Islet of Langerhans (tissue), 1 donor: ENCODE measurements around the gene LDLRAD4.

Experiments used
- FAIRE-seq: peaks from one replicate; lab custom pipeline; 2011; peaks lifted over from hg19 to GRCh38; lab: Jason Lieb, UNC

Gene LDLRAD4

DNA sequence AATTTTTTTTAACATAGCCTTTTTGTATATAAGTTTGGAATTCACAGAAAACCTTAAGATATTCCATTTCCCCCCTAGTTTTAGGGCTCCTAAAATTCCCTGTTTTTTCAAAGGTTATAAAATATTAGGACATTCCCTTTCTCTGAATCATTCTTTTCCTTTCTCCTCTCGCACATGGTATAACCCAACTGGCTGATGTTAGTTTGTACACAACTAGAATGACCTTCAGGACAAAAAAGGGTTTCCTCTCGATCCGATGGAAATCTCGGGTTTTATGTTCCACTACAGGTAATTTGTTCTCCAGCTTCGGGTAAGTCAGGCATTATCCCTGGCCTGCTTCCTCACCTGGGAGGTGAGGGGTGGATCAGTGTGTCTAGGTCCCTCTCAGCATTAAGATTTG, 215.1 kb downstream of the LDLRAD4 start:
- FAIRE-seq, result no peak

DNA sequence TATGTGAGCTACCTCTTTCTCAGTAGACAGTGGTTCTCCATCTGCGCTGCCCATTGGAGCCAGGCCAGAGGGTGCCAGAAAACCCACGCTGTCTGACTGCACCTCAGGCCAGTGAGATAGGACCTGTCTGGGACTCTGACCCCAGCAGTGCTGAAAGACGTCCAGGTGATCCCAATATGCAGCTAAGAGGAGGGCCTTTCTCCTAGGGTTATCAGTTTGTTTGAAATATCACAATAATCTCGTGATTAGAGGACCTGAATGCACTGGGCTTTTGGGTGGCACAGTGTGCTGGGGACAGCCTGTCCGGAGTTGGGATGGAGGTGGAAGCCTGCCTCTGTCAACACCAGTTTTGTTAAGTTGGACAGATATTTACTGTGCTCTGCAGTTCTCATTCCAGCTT, 216.3 kb downstream of the LDLRAD4 start:
- no peak for FAIRE-seq

DNA sequence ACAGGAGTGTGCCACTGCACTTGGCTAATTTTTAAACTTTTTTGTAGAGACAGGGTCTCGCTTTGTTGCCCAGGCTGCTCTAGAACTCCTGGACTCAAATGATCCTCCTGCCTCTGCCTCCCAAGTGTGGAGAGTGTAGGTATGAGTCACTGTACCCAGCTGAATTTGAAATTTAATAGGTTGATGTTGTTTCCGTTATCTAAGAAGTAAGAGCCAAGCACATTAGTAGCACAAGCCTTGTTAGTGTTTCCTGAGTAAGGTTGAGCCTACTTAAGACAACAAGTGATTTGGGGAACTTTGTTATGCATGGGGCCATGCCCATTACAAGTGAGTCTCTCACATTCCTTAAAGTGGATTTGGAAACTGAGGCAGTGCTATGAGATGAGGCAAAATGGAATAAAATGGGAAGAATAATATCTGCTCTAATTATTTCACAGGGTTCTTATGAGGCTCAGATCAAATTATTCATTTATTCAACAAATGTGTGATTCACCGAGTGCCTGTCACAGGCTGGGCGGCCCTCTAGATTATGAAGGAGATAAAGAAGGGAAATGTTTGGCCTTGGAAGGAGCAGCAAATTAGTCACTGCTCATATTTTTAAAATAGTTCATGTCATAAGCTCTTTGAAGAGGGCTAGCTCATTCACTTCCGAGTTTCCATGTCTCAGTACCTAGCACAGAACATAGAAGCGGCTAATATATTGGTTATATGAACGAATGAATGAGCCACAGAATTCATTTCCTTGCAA, 217.2 kb downstream of the LDLRAD4 start:
- FAIRE-seq, result no peak

DNA sequence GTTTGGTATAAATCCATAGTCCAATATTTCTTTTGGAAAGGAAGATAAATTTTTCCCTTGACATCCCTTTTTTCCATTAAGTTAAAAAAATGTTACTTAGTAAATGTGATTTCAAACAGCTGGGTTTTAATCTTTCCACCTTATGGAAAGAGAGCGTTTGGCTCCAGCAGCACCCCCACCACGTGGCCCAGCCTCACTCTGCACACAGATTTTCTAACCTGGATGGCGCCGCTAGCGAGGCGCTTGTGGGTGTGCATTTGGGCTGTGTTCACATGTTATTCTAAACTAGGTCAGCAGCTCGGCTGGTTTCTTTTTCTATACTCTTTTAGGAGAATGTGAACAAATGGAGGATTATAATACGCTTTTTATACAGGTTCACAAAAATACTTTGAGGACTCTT, 218.0 kb downstream of the LDLRAD4 start:
- no peak for FAIRE-seq

DNA sequence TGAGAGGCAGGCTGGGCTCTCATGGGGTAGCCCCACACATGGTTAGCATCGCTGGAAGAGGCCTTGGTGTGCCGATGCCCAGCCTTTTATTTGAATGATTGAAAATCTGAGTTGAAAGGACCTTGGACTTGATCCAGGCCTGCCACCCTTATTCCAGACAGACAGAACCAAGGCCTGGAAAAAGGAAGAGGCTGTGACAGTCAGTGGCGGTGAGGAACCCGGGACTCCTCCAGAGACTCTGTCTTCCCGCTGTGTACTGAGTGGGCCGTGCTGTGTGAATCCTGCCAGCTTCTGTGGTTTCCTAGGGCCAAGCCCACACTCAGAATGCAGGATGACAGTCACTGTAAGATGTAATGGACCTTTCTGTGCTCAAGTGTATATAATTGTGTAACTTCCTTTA, 218.5 kb downstream of the LDLRAD4 start:
- no peak for FAIRE-seq

DNA sequence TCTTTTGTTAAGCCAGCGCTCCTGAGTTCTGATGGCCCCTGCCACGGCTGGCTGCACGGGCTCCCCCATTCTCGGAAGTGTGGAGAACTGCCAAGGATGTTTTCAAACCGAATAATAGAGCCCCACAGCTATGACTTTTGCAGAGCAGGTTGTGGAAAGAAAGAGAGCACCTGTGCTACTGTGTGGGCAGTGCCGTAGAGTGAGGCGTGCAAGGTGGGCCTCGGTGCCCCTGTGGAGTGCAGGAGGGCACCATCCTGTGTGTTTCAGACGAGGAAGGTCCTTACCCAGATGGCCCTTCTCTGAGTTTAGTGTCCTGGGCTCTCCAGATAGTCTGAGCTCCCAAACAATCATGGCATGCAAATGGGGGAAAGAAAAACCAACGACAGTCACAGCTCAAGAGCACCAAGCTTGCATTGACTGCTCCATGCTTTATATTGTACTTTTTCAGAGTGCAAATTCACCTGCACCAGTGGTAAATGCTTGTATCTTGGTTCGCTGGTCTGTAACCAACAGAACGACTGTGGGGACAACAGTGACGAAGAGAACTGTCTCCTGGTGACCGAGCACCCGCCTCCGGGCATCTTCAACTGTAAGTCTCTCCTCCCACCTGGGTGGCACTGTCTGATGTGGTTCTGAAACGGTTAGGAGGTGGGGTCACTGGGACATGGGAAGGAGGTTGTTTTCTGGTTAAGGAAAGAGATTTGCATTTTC, 219.4 kb downstream of the LDLRAD4 start:
- FAIRE-seq, result no peak

DNA sequence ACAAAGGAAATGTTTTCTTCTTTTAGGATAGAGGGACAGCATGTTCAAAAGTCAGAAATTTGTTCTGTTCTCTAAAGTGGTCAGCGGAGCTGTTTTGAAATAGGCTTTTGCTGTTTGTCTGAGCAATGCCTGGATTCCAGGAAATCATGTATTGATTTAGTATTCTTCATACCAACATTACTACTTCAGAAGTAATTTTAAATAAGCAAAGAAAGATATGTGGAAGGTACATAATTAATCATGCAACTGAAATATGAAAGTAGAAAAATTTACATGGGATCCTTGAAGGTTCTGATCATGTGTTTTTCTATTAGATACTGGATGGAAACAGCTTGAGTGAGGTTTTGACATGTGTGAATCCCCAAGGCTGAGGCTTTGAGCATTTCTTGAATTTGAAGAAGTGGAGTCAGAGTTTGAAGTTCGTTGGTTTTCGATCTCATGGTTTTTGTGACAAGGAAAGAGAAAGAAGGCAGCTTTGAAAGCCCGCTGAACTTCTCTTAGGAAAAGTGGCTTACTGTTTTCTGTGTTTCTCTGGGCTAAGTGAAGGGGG, 220.0 kb downstream of the LDLRAD4 start:
- FAIRE-seq, result no peak

DNA sequence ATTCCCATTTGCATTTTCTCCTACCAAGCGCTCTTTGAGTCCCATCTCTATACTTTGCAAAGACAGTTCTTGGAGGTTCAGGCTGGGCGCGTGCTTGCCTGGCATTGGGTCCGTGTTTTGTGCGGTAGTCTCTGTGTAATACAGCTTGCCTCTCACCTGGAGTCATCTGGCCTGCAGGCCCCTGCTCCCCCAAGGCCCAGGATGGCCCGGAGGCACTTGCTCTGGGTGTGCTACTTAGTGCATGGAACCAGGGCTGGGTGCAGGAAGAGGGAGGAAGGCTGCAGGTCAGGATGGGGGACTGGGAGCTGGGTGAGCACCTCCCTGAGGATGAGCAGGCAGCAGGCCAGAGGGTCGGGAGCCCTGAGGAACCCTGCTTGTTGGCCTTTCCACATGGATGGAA, 220.9 kb downstream of the LDLRAD4 start:
- FAIRE-seq, result no peak

DNA sequence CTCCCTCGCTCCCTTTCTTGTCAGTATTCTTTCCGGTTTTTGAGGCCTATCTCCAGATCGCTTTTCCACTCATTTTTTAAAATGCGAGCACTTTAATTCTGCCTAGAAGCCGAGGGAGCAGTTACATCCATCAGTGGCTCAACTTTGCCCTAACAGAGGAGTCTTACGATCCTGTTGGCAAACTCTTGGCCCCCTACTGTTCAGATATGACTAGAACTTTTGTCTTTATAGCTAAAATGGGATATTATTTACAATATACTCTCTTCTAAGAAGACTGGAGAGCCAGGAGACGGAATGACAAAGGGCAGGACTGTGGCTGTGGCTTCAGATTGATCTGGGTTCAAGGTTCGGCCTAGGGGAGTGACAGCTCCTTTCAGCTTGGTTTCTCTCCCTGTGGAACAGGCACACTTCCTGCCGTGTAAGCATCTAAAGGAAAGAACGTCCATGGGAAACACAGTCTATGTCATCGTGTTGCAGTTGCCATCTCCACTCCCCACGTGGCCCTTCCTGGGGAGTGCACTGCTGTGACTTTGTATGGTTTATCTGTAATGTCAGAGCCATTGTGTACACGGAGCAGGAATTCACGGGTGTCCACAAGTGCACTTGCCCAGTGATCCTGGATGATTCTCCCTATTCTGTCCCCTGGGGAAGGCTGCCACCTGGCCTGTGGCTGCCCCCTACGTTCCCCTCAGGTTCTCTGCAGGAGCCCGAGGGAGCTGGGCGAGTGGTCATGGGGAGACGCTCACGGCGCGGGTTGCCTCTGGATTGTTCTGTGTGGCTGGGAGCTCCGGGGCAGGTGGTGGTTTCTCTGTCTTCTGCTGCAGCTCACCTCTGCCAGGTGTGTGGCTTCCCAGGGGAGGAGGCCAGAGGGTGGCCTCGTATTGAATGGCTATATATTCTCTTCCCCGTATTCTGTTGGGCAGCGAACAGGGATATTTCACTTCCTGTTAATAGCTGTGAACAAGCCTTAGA, 222.0 kb downstream of the LDLRAD4 start:
- FAIRE-seq, result no peak

DNA sequence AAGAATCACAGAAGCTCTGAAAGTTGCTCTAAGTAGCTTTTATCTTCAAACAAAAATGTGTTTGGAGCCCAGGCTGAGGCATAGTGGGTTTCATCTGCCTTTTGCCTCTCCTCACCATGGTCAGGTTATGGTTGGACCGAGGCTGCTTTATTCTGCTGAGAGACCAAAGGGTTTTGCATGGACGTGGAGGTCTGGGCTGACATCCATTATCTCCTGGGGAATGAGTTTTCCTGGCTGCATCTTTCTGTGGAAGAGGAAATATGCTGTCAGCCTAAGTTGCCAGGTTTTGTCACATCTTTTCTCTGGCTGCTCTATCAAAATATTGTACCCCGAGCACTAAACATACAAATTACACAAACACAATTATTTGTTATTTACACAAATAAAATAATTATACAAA, 223.2 kb downstream of the LDLRAD4 start:
- FAIRE-seq, result no peak

DNA sequence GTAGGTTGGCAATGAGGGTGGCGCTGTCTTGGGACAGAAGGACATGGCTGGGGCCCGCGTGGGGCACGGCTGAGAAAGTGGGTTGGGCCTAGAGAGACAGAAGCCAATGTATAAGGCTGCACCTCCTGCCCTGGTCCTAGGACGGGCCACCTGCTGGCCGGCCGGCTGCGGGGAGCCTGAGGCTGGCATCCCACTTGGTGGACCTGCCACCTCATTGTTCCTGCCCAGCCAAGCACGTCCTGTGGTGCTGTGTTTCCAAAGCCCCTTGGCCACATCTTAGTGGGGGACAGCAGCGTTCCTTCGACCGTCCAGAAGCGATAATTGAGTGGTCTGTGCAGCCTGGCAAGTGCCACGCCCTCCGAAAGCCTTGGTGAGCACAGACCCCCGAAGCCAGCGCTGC, 223.9 kb downstream of the LDLRAD4 start:
- no peak for FAIRE-seq

DNA sequence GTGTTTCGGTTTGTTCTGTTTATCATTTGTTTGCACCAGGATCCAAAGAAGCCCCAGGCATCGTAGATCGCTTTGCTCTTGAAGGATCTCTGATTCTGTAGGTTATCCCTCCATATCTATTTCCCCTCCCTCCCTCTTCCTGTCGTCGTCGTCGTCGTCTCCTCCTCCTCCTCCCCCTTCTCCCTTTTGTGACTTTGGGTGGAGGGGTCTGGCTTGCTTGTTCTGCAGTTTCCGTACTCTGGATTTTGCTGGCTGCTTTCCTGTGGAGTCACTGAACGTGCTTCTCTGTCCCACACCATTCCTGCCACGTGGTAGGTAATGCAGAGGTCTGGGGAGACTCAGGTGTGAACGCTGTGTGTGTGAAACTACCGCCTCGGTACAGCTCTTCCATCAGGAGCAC, 225.0 kb downstream of the LDLRAD4 start:
- no peak for FAIRE-seq

DNA sequence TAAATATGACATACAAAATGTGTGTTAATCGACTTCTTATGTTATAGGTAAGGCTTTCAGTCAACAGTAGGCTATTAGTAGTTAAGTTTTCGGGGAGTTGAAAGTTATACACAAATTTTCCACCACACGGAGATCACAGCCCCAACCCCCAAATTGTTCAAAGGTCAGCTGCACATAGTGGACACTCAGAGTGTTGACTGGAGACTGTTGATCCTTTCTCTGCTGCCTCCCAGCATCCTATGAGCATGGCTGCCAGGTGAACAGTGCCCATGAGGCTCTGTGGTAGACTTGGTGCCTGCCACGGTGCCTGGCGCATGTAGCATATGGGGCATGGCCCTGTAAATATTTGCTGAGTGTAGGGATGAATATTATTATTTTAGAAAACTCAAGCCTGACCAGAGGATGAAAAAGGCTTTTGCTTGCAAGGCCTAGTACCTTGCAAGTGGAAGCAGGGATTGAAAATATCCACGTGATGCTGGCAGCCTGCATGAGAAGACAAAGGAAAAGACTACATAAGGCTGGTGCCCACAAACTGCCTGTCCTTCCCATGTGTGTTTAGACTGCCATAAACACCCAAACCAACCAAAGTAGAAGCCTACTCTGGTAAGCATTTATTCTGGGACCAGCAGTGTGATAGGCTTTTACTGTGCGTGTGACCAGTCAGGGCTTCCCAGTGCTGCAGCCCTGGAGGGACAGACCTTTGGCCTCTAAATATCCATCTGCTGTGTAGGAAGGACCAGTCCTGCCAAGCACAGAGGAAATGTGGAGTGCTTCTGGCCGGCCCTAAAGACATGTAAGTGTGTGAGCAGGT, 226.1 kb downstream of the LDLRAD4 start:
- FAIRE-seq, result no peak

DNA sequence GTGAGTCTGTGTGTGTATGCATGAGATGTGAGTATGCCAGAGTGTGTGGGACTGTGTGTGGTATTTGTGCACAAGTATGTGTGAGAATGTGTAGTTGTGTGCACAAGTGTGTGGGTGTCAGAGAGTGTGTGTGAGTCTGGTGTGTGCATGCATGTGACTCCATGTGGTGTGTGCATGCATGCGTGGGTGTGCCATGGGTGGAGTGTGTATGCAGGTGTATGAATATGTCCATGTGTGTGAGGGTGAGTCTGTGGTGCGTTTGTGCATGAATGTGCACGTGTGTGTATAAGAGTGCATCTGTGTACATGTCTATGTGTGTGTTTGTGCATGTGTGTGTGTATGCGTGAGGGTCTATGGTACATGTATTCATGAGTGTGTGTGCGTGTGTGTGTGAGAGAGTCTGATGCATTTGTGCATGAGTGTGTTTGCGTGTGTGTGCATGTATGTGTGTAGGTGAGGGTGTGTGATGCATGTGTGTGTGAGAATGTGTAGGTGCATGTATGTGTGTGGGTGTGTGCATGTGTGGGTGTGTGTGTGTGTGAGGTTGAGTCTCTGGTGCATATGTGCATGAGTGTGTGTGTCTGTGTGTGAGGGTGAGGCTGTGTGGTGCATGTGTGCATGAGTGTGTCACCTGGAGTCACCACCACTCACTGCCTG, 226.8 kb downstream of the LDLRAD4 start:
- FAIRE-seq, result no peak

DNA sequence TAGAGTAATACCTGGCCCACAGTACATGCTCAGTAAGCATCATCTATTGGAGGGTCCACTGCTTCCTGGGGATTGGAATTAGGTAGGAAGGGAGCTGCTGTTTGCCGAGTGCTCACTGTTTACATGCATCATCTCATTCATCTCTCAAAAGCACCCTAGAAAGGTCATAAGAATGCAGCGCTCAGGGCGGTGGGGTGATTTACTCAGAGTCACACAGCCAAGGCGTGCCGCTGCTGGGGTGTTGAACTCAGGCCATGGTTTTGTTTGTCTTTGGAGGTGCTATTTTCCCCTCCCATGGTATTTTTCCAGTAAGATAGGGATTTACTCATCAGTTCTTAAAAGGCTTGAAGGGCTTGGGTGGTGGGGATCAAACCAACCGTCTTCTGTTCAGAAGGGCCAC, 227.5 kb downstream of the LDLRAD4 start:
- no peak for FAIRE-seq

DNA sequence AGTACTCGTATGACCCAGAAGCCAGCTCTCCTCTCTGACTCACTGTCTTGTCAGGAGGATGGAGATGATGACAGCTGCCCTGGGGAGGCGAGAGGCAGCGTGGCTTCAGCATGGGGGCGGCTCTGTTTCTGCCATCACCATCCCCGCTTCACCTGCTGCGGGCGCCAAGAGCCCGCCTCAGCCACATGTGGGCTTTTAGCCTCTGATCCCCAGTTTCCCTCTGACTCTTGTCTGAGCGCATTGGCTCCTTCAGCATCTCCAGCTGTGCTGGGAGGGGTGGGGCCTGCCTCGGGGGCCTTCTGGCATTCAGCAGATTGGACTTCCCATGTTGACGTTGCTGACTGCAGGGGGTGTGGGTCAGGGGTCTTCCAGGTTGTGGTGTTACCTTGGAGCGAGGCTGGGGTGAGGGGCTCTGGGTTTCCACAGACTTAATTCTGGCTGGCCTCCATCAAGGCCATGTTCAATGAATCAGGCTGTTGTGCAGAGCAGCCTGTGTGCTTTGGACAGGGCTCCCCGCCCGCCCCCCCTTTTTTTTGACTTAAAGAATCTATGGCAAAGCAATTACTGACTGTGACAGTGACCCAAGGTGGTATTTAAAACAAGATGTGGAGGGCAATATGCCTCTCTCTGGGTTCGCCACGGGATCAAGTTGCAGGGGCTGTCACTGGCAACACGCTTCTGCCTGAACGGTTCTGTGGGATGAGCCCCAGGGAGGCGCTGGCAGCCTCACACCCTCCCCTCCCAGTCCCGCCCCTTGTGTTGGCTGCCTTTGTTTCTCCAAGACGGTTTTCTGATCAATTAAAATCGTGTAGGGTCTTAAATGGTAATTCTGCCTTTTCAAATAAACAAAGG, 228.3 kb downstream of the LDLRAD4 start:
- no peak for FAIRE-seq

DNA sequence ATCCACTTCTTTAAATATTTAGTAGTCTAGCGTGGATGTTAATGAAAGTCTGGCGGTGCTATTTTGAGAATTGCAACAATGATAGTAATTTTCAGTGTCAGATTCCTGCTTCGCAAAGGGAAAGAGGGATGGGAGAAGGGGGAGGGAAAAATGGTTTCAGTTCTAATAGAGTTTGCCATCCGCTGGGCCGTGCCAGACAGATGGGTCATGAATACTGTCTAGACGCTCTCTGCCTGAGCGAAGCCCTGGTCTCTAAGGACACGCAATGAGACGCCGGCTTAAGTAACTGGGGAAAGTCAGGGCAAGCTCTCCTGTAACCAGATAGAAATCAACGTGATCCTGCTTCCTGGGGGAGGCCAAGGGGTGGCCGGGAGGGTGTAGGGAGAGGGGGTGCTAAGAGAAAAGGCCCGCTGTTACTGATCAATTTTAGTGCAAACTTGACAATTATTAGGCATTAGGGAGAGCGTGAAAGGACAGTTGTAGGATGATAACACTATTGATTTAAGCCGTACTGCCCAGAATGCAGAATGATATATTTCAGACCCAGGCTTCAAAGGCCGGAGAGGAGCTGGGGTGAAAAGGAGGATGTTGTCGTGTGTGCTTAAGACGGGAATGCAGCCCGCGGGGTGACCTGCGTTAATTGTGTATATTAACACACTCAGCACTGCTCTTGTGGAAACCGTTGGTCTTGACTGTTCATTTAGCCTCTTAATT, 229.2 kb downstream of the LDLRAD4 start:
- peak; percentile 71 for FAIRE-seq

DNA sequence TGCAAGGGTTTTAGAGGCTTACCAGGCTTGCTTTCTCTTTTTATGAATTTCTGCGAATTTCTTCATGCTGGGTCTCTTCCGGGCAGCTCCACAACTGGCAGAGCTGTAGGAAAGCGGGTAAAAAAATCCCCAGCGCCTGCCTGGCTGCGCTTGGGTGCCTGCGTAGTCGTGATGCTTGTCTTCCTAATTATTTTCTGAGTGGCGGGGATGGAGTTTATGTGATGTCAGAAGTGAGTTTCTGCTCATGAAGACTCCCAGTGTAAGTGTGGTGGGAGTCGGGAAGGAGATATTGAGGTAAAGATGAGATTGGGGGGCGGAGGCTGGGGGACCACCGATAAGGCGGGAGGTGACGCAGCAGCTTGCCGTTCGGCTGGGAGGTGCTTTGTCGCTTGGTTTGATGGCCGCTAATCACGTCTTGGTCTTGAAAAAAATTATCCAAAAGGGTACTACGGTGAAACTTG, 229.8 kb downstream of the LDLRAD4 start:
- FAIRE-seq, result no peak

DNA sequence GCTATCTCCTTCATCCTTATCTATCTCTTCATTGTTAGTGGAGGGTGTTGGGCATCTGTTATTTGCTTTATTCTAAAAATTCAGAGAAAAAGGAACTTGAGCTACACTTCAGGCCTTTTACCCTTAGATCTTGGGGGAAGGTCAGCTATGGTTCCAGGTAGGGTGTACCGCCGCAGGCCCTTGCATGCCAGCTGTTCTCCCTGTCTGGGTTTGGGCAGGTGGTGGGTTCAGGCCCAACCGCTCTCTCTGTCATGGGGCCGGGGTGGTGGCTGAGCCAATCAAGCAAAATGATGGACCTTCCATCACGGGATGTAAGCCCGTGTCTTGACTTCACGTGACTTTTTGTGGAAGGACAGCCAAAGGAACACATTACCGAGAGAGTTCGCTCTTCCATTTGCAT, 231.1 kb downstream of the LDLRAD4 start:
- no peak for FAIRE-seq
